Stimulated activated CD4-positive, alpha-beta T cell treated with anti-CD3 and anti-CD28 coated beads, Interleukin-1b, Interleukin-23, amount 100 ng/mL, for 1 hour (primary cell): ENCODE measurements around the gene SYMPK.

Experiments
- DNase-seq, 2 donors: peaks; one replicate each; pipeline ENCODE4 v3.0.0-alpha.2; 2020; ENCODE audit warnings: low read depth in 2 of 2

SYMPK gene

DNA sequence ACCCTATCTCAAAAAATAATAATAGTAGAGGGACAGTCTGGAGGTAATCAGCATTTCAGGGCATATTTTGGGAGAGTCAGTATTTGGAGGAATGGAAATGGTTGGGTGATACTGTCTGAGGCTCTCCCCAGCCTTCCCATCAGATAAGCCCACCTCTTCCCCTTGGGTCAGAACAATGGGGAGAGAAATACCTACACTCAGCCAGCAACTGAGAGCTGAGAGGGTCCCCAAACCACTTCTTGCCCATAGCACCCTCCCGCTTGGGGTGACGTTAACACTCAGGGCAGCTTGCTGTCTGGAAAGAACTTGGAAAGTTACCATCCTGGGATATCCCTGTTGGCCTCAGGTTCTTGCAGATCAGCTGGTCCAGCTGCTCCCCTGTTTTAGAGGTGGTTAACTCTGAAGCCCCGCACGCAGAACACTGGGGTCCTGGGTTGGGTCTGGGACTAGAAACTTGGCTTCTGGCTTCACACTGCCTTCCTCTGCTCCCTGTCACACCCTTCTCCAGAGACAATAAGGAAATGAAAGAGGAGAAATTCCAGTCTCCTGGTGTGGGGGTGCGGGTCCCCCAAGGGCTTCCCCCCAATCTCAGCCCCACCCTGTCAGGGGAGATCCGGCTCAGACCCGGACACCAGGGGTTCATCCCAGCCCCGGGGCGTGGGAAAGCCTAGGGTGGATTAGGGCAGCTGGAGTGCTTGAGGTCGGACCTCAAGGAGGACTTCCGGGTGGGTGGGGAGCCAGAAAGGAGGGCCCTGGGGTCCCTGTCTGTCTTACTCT lies 3.6 kb upstream of the SYMPK start:
- DNase-seq: no peak

DNA sequence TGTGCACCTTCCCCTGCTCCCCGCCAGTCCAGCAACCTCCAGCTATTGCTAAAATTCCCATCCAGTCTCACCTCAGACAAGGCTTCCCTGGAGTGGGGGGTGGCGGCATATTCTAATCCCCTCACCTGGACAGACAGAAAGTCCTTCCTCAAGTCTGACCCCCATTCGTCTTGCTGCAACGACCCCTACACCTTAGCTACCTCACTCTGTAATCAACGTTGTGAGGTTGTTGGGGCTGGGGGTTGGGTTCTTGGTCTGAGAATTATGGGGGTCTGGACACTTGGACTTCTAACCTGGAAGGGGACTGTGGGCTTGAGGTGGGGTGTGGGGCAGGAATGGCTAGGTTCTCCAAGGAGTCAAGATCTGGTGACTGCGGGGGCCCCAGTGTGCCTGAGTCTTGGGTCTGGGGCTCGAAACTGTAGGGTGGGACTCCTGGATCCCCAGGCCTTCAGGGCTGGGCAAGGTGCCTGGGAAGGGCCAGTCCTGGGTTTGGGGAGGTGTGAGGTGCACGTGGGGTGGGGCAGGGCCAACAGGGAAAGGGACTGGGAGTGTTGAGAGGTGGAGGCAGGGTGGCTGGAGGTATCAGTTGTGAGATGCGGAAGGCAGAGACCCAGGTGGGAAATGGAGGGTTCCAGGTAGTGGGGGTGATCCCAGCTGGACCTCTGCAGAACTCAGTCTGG lies 2.5 kb upstream of the SYMPK start:
- no peak for DNase-seq

GRCh38 chr19:45864629-45865082 lies 1.7 kb upstream of the SYMPK start:
- no peak for DNase-seq

DNA sequence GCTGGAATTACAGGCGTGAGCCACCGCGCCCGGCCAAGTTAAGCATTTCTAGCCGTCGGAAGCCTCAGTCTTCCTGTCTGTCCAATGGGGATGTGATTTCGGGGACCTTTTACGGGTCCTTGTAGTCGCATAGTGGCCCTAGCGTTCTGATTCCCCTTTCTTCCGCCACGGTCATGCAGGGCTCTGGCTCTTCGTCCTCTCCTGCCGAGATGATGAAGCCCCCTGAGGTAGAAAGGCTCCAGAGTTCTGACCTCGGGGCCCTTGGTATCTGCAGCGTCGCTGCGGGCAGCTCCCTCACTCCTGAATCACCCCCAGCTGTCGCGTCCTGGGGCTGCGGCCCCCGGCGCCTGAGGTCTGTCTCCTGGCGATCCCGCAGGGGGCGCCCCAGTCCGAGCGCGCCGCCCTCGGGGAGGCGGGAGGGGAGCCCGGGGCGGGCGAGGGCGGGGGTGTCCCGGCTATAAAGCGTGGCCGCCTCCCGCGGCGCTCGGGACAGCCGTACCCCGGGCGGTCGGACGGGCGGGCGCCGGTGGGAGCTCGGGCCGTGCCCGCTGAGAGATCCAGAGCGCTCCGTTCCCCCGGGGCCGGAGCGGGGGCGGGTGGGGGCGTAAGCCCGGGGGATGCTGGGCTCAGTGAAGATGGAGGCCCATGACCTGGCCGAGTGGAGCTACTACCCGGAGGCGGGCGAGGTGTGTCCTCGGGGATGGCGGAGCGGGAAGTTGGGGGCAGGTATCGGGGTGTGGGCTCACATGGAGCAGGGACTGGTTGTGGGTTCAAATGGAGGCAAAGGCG lies 1.1 kb upstream of the SYMPK start, which contains the start of gene FOXA3:
Gene FOXA3, plus strand, starts transcription at position 487 of the 789 bp plus-strand sequence. Its CDS starts 131 bp downstream, at position 618.
- DNase-seq: peak in 1 of 2 donors; percentile 21

GRCh38 chr19:45863335-45863839 lies 440 bp upstream of the SYMPK start:
- no peak for DNase-seq

- no peak for DNase-seq
Observed at GRCh38 chr19:45862271-45862563, 730 bp downstream of the SYMPK start.

GRCh38 chr19:45860359-45861259 lies 2.3 kb downstream of the SYMPK start:
- DNase-seq: no peak

DNA sequence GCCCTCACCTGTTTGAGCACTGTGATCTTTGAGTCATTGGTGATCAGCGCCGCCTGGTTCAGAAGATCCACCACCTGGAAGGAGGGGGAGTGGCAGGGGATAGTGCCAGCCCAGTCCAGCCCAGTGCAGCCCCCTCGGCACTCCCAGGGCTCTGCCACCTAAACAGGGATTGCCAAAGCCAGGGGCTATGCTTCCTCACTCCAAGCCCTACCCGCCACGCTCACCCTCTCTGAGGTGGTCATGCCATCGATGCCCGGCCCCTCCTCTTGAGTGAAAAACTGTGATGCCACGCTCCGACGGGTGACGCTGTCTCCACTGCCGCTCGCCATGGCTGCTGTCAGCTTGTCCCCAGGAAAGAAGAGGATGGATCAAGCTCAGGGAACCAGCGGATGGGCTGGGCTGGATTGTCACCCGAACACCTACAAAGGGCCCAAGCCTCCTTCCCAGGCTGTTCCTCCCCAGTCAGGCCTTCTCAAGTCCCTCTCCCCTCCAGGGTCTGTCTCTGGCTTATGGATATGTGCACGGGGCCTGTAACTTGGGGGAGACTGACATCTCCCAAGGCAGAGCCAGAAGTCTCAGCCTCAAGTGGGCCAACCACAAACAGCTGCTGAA lies 8.7 kb downstream of the SYMPK start:
- DNase-seq: no peak

- DNase-seq: no peak
Observed at GRCh38 chr19:45852983-45853382, 10.0 kb downstream of the SYMPK start.

DNA sequence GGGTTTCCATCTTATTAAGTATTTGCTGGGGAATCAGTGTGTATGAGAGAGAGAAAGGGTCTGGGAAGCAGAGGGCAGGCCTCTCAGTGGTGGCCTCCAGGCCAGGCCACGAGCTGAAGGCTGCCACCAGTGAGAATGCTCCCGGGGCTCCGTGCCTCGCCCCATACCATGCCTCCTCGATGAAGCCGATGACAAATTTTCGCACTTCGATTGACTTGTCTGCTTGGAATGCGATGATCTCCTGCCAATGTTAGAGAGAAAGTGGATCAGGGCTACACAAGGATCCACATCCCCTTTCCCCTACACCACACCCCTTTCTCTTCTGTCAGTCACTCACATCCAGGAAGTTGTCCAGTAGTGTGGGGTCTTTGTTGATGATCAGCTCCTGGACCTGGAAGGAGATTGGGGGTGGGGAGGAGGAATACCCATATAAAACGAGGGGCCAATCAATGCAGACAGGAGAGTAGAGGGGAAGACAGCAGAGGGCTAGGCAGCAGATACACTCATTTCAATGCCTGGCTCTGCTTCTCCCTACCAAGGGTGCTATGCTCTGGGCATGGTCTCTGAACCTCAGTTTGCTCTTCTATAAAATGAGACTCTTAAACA lies 10.7 kb downstream of the SYMPK start:
- no peak for DNase-seq

GRCh38 chr19:45848922-45849321 lies 14.0 kb downstream of the SYMPK start:
- DNase-seq: no peak

GRCh38 chr19:45847663-45848062 lies 15.3 kb downstream of the SYMPK start:
- DNase-seq: no peak

DNA sequence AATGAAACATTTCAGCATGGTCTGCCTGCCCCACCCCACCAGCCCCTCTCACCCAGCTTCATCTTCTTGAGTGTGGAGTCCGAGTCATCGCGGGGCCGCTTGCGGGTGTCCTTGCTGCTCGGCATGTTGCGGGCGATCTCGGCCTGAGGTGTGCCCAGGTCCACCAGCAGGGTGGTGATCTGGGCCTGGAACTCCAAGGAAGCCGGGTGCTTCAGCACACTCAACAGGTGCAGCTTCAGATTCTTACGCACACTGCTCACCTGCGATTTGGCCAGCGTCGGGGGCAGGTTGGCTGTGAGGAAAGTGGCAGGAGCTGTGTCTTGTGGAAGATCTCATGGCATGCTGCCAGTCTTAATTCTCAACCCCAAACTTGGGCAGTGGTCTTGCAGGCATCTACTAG lies 20.7 kb downstream of the SYMPK start:
- DNase-seq: no peak

DNA sequence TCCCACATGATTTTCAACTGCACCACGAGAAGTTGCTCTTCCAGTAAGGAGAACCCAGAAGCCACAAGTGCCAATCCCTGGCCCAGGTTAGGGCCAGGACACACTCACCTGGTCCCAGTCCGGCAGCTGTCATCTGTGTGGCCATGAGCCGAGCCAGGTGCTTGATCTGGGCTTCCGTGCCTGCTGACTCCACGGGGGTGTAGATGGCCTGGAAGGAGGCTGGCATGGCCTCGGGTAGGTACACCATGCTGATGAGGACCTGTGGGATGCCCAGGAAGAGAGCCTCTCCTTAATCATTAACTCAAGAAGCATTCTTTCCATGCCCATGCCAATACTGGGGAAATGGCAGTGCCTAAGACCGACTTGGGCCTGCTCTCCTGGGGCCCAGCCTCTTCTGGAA lies 28.0 kb downstream of the SYMPK start:
- DNase-seq: no peak

DNA sequence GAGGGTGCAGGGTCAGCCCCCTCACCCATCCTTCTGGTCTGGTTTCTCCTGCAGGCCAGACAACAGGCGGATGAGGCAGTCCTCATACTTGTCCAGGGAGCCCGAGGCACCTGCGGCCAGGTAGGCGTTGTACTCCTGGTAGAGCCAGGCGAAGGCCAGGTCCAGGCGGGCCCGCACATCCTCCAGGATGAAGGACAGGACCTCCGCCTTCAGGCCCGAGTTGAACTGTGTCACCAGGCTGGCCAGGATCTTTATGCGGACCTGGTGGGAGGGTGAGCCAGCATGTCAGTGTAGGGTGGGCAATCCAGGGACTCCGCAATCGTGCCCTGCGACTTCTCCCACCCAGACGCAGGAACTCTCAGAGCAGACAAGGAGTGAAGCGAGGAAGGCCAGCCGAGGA lies 34.0 kb downstream of the SYMPK start:
- DNase-seq: no peak

GRCh38 chr19:45828523-45828922 lies 34.4 kb downstream of the SYMPK start:
- DNase-seq: no peak

DNA sequence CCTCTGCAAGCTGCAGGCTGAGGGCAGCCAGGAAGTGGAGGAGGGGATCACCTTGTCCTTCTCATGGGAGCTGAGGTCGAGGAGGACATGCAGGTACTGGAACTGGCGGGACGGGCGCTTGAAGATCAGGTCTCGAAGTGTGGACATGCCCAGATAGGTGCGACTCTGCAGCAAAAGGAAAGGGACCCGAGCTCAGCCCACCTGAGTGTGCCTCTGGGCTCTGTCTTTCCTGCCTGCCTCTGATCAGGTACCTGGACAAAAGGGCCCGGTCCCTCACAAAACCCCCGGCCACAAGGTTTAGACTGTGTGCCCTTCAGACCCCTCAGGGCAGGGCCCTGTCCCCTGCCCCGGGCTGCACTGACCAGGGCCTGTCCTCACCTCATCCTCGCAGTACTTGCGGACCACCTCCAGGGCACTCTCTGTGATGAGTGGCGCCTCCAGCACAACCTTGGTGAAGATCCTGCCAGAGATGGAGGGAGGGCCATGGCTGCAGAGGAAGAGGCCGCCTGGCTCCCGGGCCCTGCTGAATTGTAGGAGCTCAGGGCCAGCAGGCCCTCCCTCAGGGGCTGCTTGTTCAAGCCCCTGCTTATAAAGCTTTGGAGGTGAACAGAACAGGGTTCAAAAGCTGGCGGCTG lies 35.4 kb downstream of the SYMPK start:
- no peak for DNase-seq

DNA sequence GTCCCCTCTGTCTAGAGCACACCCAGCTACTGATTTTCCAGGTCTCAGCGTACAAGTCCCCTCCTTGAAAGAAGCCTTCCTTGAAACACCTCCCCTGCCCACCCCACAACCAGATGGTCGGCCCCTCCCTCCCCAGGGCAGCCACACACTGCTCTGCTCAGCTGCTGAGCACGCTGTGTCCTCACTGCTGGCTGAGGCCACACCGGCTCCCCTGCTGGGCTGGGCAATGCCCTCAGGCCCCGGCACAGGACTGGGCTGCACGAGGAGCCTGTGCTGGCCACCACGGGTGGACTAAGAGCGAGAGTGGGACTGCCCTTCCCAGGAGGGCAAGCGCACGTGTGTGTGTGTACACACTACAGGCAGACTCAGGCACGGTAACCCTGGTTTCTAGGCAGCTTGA lies 36.0 kb downstream of the SYMPK start:
- no peak for DNase-seq

GRCh38 chr19:45825917-45826893 lies 36.7 kb downstream of the SYMPK start:
- no peak for DNase-seq
